Cardiac septum (tissue), 1 donor: ENCODE results near the gene ARHGAP23. TPM values are rescaled to one million over a fixed set of nuclear protein-coding genes. Genes with fewer than 3 reads are reported as not detected.
A peak's percentile ranks its signal among the peaks of the same experiment; 100 is the strongest.

Source experiments
- DNase-seq: peaks from one replicate; pipeline ENCODE4 v3.0.0-alpha.2; 2020; ENCODE audit warnings: low spot score
- intact Hi-C: fragments of 100-400 bp; cut with DNase I; formaldehyde crosslinking; loops from one replicate; pipeline ENCODE4 v1.14.0; 2022
- total RNA-seq: library from RNA; stranded (reverse); fragmentation: NEBNext Ultra II Directional; extraction: Animal tissue kit (Norgen Biotek cat#: 25700); gene quantifications from one replicate; pipeline ENCODE4 v1.2.1, GENCODE V29; 2021
- donor health status: DM: no; HTN: no; CAD: no.

ARHGAP23 gene
- total RNA-seq, 1 donor from 2014 or later: 96.8 TPM

DNA sequence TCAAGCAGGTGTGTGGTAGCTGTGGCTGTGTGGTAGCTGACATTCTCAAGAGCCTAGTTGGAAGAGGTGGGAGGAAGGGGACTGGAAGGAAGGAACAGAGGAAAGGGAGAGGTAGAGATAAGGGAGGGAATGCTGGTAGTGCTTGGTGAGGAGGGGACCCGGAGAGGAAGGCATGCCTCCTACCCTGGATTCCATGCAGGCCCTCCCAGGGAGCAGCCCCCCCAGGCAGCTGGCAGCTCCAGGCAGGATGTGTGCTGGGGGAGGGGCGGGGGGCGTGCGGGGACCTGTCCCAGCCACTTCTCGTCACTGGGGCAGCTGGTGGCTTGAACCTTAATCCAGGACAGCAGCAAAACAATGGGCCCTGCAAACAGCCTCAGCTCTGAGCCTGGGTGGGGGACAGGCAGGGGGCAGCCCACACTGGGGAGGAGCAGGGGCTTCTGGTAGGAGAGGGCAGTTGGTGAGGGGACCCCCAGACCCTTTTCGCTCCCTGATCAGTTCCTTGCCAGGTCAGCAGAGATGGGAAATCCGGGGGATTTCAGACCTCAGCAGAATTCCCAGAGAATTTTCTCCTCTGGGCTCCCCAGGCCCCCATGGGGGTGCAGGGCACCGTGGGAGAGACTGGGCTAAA is 27.1 kb downstream of the ARHGAP23 start:
- intact Hi-C loops: no loop called here
- DNase-seq: no peak

DNA sequence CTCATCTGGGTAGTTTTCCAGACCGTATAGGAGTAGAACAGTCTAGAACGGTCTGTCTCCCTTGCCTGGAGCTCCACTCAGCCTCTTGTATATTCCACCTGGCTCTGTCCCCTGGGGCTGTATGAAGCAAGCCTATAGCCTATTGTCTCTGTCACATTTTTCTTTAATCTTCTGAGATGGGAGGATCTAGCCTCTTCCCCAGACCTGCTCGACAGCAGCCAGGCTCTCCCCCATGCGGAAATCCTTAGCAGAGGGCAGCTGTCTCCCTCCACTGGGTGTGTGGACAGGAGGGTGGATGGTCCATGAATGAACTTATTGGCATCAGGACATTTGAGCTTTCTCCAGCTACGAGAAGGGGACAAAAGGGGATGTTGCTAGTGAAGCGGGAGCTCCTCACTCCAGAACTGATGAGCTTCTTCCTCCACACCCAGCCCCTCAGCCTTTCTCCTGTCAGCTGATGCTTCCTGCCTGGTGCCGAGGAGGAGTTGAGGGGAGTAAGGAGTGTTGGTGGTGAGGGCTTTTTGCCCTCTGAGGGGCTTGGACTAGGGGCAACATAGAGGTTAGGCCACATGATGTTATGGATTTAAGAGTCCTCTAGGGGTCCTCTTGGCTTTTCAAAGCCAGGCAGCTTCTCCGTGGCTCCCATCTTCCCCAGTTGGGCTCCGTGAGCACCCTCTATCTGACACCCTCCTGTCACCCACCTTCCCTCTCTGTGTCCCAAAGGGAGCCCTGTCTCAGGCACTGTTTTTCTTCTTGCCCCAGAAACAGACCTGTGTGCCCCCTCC is 28.0 kb downstream of the ARHGAP23 start:
- no peak for DNase-seq
- intact Hi-C loops: no loop called here

- intact Hi-C loops: no loop called here
- no peak for DNase-seq
Measured at GRCh38 chr17:38457577-38458371, 29.5 kb downstream of the ARHGAP23 start.

- intact Hi-C loops: no loop called here
- no peak for DNase-seq
Measured at GRCh38 chr17:38458521-38458920, 30.3 kb downstream of the ARHGAP23 start.

DNA sequence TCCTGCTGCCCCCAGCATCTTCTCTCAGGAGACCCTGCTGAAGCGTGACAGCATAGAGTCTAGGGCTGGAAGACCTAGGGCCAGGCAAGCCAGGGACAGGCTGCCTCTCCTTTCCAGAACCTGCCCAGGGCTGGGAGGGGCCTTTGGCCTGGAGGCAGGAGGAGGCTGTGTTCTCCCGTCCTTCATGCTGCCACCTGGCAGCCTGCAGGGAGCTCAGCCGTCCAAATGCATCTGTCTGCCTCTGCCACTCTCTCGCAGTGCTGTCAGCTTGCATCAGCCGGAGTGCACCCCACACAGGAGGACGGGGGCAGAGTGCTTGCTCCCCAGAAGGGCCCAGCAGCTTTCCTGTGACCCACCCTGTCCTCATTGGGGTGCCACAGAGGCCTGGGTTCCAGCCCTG is 31.3 kb downstream of the ARHGAP23 start:
- intact Hi-C loops: no loop called here
- no peak for DNase-seq

GRCh38 chr17:38460082-38460715 is 31.9 kb downstream of the ARHGAP23 start:
- no peak for DNase-seq
- intact Hi-C loops: loop anchor here (5.0 kb wide), 1 partner anchor 33 kb away; the partner anchor contains the start of gene ARHGAP23

DNA sequence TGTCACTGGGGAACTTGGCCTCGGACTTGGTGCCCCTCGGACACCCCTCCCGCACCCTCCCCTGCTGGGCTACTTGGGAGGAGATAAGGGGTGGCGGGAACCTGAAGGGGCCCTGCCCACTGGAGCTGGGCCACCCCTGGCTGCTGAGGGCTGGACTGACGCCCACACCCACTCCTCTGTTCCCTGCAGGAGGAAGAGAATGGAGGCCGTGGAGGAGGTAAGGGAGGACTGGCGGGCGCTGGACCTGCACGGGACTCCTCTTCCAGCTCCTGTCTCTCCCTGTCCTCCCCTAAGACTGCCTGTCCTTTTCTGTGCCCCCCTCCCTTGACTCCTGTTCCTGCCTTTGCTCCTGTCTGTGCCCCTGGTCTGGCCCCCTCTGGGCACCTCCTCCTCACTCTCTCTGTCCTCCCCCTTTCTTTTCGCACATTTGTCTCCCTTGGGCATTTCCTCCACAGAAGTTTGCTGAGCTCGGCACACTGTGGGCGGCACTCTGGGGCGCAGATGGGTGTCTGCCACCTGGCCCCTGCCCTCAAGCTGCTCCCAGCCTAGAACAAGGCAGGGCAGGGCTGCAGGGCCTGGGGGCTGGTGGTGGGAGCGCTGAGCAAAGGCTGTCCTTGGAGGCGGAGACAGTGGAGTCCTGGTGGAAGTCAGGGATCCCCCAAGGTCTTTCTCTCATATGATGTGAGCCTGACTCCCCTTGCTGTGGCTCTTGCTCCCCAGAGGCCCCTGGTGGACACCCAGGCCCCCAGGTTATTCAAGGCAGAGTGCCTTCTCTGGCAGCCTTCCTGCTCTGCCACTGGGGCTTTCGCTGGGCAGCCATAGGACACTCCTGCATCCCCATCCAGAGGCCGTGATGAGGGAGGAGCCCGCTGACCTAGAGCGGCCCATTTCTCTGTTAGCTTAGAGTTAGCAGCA is 32.7 kb downstream of the ARHGAP23 start:
- intact Hi-C loops: loop anchor here (5.0 kb wide), 1 partner anchor 34 kb away; the partner anchor contains the start of gene ARHGAP23
- peak; percentile 74 for DNase-seq

DNA sequence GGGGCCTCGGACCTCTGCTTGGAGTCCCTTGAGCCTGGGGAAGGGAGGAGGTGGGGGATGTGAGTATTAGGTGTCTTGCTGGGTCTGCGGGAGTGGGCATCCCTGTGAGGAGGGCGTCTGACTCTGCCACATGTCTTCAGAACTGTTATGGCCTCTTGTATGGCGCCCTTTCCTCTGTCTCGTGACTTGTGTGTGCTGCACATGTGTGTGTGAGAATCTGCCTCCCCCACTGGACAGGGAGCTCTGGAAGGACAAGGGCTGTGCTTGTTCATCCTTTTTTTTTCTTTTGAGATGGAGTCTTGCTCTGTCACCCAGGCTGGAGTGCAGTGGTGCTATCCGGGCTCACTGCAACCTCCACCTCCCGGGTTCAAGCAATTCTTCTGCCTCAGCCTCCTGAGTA is 33.4 kb downstream of the ARHGAP23 start:
- no peak for DNase-seq
- intact Hi-C loops: loop anchor here (5.0 kb wide), 1 partner anchor 34 kb away; the partner anchor contains the start of gene ARHGAP23

GRCh38 chr17:38463451-38463858 is 35.2 kb downstream of the ARHGAP23 start:
- no peak for DNase-seq
- intact Hi-C loops: loop anchor here (5.0 kb wide), 1 partner anchor 36 kb away; the partner anchor contains the start of gene ARHGAP23

- DNase-seq: peak; percentile 83
Measured at GRCh38 chr17:38464251-38464722, 36.0 kb downstream of the ARHGAP23 start.

DNA sequence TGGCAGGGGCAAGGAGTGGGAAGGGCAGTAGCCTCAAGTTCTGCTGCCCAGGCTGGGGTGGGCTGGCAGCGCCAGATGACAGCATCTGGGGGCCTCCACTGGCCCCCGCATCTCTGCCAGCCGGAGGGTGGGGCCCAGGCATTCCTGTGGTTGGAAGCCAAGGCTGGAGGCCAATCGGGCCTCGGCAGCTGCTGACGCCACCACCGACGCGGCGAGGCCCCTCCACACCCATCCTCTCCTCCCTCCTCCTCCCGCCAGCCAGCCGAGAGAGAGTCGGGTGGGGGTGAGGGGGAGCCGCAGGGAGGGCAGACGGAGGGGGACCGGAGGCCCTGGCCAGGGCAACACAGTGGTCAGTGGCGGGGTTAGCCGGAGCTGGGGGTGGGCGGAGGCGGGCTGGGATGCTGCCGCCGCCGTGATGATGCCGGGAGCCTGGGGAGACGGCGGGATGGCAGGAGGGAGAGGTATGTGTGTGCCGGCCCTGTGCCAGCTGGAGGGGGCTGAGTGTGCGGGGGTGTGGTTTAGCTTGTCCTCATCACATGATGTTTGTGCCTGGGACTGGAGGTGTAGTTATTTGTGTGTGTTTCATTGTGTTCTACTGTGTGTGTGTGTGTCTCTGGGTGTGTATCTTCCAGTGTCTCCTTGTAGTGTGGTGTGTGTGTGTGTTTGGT is 36.6 kb downstream of the ARHGAP23 start:
- peak; percentile 93 for DNase-seq
- intact Hi-C loops: loop anchor here (1.0 to 5.0 kb wide), 2 partner anchors 11 to 38 kb away; partner anchors contain the start of gene ARHGAP23

More at GRCh38 chr17:38464251-38464722, 36.0 kb downstream of the ARHGAP23 start:
- intact Hi-C loops: loop anchor here (1.0 to 5.0 kb wide), 2 partner anchors 10 to 37 kb away; partner anchors contain the start of gene ARHGAP23

DNA sequence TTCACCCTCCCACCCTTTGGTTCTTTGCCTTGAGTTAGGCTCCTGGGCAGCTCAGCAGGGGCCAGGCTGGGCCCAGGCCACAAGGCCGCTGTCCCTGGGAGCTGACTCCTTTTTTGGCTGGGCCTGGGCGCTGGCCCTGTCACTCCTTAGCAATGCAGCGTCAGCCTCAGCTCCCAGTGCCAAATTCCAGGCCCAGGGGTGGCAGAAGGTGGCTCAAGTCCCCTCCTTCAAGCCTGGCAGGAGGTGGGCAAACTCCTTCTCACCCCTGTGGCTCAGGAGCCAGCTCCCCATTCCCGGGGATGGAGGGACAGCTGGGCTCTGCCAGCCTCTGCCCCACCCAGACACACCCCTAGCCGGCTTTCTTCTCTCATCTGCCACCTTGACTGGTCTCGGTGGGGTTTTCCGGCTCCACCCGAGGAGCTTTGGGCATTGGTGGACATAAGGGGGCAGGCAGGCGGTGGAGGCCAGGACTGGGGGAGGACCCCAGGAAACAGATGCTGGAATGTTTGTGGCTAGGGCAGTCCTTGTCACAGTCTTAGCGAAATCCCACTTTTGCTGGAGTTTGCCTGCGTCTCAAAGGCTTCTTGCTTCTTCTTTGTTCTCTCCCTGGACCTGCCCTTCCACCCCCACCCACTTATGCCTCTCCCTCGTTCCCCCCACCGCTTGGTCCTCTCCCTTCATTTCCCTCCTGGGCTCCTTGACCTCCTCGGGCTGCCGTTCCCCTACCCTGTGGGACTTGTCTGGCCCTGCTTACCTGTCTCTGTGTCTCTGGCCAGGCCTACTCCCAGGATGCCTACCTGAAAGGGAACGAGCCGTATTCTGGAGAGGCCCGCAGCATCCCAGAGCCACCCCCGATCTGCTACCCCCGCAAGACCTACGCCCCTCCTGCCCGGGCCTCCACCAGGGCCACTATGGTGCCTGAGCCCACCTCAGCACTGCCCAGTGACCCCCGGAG is 37.4 kb downstream of the ARHGAP23 start:
- peak; percentile 87 for DNase-seq
- intact Hi-C loops: loop anchor here (2.0 kb wide), 1 partner anchor 15 kb away; no protein-coding TSS in a partner anchor

DNA sequence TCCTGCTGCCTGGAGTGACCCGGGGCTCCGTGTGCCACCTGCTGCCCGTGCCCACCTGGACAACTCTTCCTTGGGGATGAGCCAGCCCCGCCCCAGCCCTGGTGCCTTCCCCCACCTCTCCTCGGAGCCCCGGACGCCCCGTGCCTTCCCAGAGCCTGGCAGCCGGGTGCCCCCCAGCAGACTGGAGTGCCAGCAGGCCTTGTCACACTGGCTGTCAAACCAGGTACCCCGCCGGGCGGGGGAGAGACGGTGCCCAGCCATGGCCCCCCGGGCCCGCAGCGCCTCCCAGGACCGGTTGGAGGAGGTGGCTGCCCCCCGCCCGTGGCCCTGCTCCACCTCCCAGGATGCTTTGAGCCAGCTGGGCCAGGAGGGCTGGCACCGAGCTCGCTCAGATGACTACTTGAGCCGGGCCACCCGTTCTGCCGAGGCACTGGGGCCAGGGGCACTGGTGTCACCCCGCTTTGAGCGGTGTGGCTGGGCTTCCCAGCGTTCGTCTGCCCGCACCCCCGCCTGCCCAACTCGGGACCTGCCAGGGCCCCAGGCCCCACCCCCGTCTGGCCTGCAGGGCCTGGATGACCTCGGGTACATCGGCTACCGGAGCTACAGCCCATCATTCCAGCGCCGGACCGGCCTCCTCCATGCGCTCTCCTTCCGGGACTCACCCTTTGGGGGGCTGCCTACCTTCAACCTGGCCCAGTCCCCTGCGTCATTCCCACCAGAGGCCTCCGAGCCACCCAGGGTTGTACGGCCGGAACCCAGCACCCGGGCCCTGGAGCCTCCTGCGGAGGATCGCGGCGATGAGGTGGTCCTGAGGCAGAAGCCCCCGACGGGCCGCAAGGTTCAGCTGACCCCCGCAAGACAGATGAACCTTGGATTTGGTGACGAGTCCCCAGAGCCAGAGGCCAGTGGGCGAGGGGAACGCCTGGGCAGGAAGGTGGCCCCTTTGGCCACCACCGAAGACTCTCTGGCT is 38.4 kb downstream of the ARHGAP23 start:
- intact Hi-C loops: loop anchor here (2.0 kb wide), 1 partner anchor 16 kb away; no protein-coding TSS in a partner anchor
- no peak for DNase-seq

GRCh38 chr17:38467491-38467890 is 39.2 kb downstream of the ARHGAP23 start:
- DNase-seq: no peak
- intact Hi-C loops: loop anchor here (2.0 kb wide), 1 partner anchor 17 kb away; no protein-coding TSS in a partner anchor

DNA sequence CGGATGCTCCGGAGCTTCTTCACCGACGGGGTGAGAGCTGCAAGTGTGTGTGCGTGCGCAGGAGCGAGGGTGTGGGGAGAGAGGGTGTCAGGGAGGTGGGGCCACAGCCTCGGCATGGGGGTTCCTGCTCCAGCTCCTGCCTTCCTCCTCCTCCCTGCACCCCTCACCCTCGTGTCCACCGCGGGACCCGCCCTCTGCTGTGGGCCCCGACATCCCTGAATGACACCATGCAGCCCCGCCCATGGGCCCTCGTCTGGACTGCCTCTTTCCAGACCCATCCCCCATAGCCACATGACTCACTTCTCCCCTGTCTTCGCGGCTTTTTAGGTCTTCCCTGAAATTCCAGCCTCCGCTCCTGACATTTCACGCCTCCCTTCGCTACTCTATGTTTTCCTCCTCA is 41.6 kb downstream of the ARHGAP23 start:
- DNase-seq: no peak
- intact Hi-C loops: no loop called here
